Measurements from ENCODE around the gene FAM107B.
A peak's percentile ranks its signal among the peaks of the same experiment; 100 is the strongest.
"Not testable (repeated sequence)": the region's sequence is repeated elsewhere in the genome, so short reads cannot be mapped to it uniquely, and the experiment has no call there.

The FAM107B gene

DNA sequence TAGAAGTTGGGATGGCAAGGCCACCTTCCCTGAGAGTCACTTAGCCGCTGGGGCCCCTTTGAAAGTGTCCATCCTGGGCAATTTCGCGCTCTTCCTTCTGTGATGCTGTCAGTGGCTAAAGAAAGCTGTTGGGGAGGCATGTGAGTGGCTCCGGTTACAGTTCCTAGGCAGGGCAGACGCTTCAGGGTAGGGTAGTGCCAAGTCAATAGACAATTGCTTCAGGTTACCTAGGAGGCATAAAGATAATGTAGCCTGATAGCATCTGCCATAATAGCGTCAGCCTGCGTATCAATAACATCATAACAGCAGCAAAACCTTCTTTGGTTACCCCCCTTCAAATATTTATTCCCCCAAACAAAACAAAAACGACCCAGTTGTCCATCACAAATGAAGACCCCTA lies at the start of gene FAM107B:
TSS of gene FAM107B (minus strand) at position 101 of the 400 bp plus-strand sequence. CDS start 234 bp downstream, outside the sequence.
- DNase-seq: no peak

DNA sequence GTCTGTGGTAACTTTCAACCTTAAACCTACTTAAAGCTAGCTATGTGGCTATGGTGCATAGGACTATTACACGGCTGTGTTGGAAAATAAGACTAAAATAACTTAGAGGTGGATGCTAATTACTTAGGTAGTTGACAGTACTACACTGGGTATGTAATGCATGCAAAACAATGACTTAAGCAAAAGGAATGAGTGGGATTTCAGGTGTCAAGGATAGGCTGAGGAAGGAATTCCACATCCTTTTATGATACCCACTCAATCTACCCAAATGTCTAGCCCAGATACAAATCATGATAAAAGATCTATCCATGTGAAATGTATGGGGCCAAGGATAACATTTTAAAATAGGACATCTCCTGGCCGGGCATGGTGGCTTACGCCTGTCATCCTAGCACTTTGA lies 49.3 kb upstream of the FAM107B start:
- DNase-seq: no peak

DNA sequence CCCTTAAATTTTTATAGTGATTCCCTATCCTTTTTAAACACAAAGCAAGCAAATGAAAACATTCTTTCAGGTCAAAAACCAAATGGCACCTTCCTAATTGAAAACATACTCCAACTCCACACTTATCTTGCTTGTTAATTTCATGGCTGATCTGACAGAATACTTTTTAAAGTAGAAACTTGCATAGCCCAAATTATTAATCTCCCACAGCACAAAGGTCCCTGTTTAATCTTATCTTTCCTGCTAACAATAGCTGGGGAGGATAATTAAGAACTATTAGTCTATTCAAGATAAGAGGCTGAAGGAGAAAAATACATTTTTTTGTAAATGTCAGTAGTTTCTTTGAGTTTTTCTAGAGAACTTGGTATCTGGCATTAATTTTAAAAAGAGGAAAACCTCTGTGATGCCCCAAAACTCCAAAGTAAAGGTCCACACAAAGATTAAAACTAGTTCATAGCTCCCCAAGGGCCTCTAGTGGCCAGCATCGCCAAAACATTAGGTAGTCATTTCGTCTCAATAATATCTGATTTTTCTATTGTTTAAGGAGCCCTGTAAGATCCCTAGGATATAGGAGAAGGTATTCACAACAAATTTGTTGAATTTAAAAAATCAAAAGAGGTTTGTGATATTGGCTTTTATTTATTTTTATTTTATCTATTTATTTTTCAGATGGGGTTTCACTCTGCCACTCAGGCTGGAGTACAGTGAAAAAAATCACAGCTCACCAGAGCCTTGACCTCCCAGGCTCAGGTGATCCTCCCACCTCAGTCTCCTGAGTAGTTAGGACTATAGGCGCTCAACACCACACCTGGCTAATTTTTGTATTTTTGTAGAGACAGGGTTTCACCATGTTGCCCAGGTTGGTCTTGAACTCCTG lies 48.4 kb upstream of the FAM107B start:
- DNase-seq: peak; percentile 46

DNA sequence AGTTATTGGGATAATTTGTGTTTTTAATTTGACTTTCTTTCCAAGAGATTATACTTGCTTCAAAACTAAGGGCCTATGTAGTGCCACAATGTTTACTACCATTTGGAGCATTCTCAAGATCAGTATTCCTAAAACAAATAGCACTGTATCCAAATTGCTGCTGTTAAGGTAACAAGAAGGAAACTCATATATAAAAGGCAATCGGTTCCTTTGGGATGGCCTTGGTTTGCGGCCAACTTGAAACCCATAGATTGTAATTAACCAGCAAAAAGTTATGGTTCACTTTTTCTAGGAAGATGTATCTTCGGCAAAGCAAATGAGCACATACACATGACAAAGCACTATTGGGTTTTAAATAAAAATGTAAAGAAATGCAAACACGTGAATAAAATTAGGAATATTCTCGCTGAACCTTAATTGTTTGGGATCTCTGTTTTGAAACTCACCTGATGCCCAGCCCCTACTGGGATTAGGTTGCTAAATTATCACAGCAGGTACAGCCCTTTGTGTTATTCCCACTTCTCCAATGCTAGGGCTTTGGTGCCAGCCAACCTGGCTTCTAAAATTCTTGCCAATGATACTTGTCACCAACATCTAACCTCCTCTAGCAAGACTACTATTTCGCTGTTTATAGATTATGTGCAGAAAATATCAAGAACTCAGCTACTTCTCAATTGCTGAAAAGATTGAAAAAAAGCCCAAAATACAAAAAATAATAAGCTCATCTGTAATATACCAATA lies 47.1 kb upstream of the FAM107B start:
- DNase-seq: no peak

DNA sequence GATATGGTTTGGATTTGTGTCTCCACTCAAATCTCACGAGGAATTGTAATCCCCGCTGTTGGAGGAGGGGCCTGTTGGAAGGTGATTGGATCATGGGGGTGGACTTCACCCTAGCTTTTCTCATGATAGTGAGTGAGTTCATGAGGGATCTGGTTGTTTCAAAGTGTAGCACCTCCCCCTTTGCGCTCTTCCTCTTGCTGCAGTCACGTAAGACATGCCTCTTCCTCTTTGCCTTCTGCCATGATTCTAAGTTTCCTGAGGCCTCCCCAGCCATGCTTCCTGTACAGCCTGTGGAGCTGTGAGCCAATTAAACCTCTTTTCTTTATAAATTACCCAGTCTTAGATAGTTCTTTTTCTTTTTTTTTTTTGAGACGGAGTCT lies 46.1 kb upstream of the FAM107B start:
- DNase-seq: no peak

DNA sequence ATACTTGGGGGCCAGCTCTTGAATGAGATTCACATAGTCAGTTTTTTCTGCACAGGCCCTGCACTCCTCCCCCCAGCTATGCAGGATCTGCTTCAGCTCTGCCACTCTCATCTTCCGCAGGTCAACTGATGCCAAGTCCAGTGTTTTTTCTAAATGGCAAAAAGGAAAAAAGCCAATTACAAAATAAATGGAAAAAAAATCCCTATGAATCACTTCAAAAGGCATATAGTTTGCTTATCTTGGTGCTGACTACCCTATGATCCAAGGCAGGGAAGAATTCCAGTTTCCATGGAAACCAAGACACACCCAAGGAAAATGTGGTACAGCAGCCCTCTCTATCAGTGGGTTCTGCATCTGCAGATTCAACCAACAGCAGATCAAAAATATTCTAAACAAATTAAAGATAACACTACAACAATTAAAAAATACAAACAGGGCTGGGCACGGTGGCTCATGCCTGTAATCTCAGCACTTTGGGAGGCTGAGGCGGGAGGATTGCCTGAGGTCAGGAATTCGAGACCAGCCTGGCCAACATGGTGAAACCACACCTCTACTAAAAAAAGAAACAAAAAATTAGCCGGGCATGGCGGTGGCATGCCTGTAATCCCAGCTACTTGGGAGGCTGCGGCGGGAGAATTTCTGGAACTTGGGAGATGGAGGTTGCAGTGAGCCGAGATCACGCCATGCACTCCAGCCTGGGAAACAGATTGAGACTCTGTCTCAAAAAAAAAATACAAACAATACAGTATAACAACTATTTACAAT lies 45.5 kb upstream of the FAM107B start:
- DNase-seq: no peak

DNA sequence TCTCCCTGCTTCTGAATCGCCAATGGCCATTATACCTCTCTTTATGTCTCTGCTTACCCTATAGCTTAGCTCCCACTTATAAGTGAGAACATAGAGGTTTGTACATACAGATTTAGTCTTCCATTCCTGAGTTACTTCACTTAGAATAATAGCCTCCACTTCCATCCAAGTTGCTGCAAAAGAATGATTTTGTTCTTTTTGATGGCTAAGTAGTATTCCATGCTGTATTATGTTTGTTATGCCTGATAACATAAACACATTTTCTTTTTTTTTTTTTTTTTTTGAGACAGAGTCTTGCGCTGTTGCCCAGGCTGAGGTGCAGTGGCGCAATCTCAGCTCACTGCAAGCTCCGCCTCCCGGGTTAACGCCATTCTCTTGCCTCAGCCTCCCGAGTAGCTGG lies 42.0 kb upstream of the FAM107B start:
- DNase-seq: not testable (repeated sequence)

DNA sequence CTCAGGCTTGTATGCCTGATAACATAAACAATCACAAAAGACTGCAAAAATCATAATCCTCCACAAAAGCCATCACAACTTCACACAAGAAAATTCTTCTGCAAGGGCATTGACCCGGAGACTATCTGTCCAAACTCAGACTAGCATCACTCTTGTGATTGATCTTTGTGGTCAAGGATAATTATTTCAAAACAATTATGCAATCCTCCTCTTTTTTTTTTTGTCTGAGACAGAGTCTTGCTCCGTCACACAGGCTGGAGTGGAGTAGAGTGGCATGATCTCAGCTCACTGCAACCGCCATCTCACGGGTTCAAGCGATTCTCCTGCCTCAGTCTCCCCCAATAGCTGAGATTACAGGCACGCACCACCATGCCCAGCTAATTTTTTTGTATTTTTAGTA lies 41.0 kb upstream of the FAM107B start:
- no peak for DNase-seq

DNA sequence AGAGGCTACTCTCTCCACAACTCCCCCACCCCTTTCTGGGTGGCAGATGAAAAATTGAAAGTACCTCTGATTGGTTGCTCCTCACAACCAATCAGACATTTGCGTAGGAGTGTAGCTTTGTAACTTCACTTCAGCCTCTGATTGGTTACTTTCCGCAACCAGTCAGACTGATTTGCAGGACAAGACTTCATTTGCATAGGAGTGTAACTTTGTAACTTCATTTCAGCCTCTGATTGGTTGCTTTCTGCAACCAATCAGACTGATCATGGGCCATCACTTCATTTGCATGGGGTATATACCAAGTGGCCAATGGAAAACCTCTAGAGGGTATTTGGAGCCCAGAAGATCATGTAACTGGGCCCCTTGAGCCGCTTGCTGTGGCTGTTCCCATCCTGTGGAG lies 37.6 kb upstream of the FAM107B start:
- no peak for DNase-seq

DNA sequence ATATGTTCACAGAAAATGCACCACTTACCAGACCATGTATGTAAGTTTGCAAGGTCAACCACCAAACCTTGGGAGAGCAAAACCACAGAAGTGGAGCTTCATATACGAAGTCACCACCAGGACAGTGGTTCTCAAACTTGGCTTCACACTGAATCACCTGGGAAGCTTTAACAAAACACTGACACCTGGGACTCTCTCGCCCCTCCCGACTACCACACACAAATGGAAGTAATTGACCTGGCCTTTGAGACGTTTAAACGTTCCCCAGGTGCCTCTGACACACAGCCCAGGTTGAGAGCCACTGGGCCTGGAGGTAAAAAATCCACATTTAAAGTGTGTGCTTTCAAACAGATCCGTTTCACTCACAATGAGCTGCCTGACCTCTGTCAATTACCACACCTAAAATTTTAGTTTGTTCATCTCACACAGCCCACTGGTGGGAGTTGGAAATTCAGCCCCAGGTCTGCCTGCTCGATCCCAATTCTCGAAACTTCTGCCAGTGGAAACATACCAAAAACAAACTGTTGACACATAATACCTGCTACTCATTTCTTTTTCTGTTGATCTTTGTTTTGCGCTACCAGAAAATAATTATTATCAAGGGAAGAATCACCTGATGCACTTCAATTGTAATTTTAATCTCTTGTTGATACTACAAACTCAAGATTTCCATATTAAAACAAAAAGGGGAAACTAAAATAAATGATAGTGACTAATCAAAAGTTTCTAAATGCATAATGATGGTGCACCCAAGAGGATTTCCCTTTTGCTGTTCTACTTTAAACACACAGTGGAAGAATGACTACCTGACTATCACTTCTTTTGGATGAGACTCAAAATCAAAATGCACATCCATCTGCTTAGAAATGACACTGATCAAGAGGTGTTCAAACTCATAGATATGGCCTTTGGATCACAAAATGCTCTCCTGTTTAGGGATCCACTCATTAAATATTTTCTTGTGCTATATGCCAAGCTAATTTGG lies 36.6 kb upstream of the FAM107B start:
- no peak for DNase-seq

DNA sequence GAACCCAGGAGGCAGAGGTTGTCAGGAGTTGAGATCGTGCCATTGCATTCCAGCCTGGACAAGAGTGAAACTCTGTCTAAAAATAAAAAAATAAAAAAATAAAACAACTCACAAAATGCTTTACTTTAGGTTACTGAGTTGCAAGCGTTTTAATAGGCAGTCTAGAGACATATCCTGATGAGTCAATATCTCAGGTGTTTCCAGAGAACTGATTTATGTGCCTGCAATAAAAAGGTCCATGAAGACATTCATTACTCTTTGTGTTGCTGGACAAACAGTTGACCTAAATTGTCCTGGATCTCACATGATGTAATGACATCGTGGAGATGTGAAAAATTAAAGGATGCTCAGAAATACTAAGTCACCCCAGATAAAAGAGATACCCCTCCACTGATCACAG lies 31.6 kb upstream of the FAM107B start:
- DNase-seq: no peak

DNA sequence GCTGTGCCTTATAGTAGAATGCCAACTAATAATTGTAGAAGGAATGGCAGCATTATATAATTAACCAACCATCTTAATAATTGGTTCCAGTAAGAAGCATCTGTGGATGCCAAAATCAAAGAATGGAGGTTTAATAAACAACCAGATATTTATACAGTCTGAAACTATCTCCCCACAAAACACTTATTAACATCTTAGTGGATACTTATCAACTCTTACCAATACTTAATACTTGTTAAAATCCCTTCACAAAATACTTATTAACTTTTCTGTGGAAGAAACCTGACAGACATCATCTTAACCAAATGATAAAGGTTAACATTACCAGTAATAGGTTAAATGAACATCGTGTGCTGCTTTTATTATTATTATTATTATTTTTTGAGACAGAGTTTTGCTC lies 29.1 kb upstream of the FAM107B start:
- DNase-seq: no peak

DNA sequence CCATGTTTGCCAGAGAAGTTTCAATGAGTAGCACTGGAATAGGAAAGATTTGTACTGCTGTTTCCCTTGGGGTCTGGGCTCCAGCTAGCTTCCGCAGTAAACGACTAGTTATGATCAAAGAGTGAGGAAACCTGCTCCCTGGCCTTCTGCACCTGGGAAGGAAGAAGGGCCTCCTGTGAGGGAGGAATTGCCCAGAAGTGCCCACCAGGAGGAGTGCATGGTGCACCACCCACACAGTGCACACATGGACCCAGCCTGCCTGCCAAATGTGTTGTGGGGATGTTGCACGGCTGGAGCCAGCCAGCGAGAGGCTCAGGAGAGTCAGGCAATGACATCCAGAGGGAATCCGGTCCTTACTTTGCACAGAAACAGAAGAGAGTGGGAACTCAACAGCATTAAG lies 27.0 kb upstream of the FAM107B start:
- no peak for DNase-seq

DNA sequence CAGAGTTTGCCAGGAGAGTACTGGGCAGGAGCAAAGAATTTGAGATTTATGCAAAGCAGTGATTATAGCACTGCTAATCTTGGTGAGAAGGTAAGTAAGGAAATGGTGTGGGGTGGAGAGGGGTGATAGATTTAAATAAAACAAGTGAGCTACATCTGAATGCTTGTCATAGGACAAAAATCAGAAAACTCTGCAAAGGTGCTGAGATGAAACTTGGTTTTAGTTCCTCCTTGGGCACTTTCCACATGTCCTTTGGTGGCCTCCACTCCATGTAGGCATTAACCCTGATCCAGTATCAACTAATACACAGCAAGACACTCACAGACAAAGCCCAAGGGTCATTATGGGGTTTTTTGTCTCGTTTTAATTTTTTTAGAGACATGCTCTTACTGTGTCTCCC lies 25.7 kb upstream of the FAM107B start:
- DNase-seq: no peak

DNA sequence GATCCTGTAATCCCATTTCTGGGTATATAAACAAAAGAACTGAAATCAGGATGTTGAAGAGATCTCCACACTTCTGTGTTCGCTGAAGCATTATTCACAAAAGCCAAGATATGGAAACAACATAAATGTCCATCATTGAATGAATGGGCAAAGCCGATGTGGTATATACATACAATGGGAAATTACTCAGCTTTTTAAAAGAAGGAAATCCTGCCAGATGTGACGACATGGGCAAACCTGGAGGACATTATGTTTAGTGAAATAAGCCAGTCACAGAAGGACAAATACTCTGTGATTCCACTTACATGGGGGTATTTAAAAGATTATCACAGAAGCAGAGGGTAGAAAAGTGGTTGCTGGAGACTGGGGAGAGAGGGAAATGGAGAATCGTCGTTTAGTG lies 23.9 kb upstream of the FAM107B start:
- DNase-seq: no peak

DNA sequence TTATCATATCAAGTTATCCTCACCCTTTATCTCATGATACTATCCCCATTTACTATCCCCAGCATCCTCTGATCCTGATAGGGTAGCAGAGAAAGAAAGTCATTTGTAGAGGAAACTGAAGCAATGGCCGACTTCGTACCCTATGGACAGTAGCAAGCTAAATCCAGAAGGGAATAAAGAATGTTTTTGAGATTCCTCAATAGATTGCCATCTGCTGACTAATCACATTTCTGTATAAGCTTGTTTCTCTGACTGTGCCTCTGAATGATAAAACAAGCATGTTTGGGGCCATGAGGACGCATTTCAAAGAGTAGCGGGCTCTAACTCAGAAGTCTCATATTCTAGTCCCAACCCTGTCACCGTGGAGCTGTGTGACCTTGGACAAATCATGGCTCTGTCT lies 13.2 kb upstream of the FAM107B start:
- DNase-seq: no peak

DNA sequence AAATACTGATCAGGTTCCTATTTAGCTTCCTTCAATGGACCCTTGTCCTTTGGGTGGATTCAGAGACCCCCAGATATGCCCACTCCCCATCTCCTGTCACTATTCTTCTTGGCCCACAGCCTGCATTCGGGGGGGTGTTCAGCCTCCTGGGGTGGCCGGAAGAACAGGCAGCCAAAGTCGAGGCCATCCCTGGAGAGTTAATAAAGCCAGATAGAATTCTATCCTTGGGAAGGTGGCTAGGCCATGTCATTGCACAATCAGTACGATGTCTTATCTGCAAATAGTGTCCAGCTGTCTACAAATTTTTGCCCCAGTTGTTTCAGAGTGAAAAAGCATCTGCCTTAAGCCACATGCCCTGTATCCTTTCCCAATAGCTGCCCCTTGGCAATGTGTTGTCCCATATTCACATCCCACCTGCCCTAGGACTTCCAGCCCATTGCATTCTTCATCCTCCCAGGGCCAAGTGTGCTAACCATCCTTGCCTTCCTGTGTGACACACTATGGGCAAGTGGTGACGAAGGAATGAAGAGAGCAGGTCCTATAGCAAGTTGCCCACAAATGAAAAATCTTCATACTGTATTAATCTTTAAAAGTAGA lies 9.9 kb upstream of the FAM107B start:
- DNase-seq: no peak

DNA sequence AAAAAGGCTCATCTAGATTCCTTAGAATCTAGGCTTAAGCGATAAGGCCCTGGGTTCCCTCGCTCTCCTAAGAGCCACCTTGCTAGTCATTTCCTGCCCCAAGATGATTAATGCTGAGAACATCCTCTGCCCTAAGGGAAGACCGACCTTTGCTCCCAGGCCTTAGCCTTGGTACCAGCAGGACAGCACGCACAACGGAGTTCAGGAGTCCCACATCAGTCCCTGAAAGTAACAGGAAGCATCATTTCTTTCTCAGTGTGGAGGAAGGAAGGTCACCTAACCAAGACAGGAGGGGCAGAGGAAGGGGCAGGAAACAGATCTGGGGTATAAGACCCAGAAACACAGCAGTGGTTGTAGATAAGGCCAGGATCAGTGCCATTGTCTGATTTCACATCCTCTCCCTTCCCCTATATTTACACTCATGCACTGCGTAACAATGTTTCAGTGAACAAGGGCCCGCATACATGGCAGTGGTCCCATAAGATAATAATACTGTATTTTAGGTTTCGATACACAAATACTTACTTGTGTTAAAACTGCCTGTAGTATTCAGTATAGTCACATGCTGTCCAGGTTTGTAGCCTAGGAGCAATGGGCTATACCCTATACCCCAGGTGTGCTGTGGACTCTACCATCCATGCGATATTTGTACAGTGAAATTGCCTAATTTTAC lies 8.1 kb upstream of the FAM107B start:
- no peak for DNase-seq

DNA sequence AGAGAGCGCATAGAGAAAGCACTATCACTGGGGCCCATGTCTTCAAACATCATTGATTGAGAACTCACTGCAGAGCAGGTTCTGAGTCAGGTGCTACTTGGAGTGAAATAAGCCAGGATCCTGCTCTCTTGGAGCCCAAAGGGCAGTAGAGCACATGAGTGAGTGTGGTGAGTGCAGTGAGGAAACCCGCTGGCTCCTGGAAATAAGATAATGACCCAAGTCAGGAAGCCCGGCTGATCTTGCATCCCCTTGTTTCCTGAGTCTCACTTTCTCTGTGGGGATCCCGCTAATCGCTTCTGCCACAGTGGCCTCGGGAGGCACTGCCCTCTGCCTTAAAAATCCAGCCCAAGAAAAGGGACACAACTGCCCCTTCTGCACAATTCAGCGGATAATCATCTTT lies 7.1 kb upstream of the FAM107B start:
- DNase-seq: no peak

DNA sequence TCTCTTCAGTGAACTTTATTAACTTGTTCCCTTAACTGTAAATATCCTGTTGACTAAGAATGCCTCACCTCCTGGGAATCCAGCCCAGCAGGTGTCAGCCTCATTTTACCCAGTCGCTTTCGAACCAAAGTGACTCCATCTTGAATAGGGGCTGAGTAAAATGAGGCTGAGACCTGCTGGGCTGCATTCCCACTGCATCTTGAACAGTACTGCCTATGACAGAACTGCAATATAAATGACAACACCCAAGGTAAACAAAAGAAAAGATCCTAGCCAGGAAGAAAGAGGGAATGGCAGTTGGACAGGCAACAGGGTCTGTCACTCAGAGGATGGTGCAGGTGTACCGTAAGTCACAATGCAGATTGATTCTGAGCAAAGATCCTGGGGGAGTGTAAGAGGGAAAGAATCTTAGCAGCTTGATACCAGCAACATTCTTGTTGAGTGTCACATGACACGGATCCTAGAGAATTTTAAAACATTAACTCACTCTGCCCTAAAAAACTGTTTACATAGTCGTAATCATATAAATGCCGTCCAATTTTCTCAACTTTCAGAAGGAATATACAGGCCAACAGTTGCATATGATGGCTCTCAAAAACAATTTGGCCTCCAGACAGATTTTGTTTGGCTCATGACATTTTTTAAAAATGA lies 4.4 kb upstream of the FAM107B start:
- no peak for DNase-seq

DNA sequence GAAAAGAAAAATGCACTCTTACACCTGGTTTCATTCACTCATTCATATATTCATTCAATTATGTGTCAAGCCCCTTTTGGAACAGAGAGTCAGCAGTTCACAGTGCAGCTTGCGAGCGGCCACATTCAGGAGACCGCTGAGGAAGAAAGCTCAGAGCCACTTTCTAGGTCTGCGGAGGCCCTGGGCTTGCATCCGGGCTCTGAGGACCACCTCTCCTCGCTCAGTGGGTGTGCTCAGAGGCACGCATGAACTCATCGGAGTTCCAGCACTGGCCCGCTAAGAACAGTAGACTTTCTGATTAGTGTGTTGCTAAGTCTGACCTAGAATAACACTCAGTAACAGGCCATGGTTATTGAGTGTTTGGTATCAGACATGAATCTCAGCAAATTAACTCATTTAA lies 1.8 kb upstream of the FAM107B start:
- DNase-seq: no peak

Measured in stimulated activated CD4-positive, alpha-beta T cell treated with anti-CD3 and anti-CD28 coated beads, Interleukin-4, amount 100 ng/mL, for 1 hour (primary cell).